GM10266 (cell line): ENCODE measurements around the gene POLR1B.
A peak's percentile ranks its signal among the peaks of the same experiment; 100 is the strongest.
"Not testable (repeated sequence)": the region's sequence is repeated elsewhere in the genome, so short reads cannot be mapped to it uniquely, and the experiment has no call there.

Experiments
- DNase-seq: peaks from one replicate; pipeline ENCODE4 v3.0.0; 2012; ENCODE audit errors: extremely low spot score
- TF ChIP-seq, protein P1 (sequence below): IDR thresholded peaks from 2 replicates; pipeline ENCODE4 v1.5.1; 2012; ENCODE audit warnings: mild to moderate bottlenecking, low read depth; ENCODE audit not compliant: control insufficient read depth, insufficient read depth; ENCODE audit errors: missing control alignments

Gene POLR1B

DNA sequence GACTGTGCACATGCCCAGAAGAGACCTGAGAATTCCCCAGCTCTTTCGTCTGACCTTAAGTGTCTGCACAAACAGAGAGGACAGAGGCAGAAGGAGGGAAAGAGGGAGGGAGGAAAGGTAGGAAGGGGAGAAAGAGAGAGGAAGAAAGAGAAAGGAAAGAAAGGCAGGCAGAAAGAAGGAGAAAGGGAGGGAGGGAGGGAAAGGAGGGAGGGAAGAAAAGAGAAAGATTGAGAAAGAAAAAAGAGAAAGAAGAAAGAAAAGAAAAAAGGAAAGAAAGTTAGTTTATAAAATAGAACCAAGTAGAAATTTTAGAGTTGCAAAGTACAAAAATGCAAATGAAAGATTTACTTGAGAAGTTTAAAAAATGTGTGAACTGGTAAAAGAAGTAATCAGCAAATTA, 7.4 kb upstream of the POLR1B start:
- no peak for DNase-seq
- TF ChIP-seq, protein P1, sequence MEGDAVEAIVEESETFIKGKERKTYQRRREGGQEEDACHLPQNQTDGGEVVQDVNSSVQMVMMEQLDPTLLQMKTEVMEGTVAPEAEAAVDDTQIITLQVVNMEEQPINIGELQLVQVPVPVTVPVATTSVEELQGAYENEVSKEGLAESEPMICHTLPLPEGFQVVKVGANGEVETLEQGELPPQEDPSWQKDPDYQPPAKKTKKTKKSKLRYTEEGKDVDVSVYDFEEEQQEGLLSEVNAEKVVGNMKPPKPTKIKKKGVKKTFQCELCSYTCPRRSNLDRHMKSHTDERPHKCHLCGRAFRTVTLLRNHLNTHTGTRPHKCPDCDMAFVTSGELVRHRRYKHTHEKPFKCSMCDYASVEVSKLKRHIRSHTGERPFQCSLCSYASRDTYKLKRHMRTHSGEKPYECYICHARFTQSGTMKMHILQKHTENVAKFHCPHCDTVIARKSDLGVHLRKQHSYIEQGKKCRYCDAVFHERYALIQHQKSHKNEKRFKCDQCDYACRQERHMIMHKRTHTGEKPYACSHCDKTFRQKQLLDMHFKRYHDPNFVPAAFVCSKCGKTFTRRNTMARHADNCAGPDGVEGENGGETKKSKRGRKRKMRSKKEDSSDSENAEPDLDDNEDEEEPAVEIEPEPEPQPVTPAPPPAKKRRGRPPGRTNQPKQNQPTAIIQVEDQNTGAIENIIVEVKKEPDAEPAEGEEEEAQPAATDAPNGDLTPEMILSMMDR, result no peak

DNA sequence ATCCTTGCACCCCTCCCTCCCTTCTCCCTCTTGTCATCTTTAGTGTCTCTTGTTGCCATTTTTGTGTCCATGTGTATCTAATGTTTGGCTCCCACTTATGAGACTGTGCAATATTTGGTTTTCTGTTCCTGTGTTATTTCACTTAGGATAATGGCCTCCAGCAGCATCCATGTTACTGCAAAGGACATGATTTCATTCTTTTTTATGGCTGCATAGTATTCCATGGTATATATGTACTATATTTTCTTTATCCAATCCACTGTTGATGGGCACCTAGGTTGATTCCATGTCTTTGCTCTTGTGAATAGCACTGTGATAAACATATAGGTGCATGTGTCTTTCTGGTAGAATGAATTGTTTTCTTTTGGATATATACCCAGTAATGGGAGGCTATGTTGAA, 5.6 kb upstream of the POLR1B start:
- not testable (repeated sequence) for DNase-seq

DNA sequence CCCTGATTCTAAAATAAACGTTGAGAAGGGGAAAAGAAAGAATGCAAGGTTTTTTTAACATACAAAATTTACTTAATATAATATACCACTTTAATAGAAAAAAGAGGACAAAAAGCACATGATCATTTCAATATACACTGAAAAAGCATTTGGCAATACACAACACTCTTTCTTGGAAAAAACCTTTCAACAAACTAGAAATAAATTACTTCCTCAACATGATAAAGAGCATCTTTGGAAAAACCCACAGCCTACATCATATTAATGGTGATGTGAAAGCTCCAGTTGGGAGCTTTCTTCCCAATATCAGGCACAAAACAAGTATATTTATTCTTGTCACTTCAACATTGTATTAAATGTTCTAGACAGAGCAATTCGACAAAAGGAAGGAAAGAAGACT, 3.0 kb upstream of the POLR1B start:
- DNase-seq, result no peak
- TF ChIP-seq, protein P1, result no peak

DNA sequence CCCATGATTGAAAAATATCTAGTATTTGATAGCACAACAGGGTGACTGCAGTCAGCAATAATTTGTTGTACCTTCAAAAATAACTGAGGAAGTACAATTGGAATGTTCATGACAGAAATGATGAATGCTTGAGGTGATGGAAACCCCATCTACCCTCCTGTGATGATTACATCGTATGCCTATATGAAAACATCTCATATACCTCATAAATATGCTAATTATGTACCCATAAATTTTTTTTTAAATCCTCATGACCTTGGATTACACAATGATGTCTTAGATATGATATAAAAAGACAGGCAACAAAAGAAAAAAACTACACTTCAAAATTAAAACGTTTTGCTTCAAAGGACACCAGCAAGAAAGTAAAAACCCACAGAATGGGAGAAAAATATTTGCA, 1.4 kb upstream of the POLR1B start:
- TF ChIP-seq, protein P1, result no peak
- DNase-seq, result no peak

DNA sequence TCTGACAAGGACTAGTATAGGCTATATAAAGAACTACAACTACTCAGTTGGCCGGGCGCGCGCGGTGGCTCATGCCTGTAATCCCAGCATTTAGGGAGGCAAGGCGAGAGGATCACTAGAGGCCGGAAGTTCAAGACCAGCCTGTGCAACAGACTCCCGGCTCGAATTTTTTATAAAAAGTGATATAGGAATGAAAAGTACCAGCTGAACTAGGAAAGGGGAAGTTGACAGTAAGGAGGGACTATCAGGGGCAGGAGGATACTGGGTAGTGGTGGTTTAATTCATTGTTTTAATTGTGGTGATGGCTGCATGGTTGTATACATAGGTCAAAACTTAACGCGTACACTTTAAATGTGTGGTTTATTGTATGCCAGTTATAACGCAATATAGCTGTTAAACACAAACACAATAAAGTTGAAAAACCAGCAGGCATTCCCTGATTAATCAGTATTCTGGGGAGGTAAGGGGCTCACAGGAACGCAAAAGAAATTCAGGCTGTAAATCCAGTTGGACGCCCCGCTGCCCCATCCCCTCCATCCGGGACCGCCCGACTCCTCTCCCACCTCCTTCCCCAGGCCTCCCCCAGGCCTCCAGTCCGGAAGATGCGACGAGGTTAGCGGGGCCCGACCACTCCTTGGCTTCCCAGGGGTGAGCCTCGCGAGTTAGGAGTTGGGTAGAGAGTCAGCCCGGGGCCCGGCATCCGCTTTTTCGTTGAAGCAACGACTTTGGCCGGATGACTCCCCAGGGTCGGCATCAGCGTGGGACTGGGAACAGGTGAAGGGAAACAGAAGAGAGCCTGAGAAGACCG, 746 bp upstream of the POLR1B start:
- TF ChIP-seq, protein P1, result no peak
- no peak for DNase-seq

DNA sequence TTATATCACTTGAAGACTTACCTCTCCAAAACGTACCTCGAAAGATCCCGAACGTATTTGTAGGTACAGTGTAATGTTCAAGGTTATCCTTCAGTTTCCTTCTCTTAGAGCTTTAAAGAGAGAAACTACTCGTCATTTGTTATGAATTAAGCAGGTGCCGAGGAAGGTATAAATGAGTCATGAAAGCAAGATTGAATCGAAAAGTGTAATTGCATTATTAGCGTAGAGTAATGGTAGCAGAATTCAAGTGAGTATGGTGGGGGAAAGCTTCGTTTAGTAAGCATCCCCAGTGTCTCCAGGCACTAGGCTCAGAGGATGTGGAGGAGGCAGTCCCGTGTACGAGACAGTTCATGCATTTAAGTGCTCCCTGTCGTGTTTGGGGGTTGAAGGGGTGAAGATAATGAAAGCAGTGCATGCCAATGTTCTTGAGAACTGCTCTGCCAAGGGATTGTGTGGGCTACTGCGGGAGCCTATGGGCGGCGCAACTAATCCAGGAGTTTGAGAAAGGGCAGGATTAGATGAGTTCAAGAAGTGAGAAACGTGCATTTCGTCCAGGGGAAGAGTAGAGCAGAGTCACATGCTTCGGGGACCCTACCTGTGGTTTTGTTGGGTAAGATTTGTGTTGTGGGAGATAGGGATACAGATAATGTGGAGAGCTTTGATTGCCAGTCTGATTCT, 858 bp downstream of the POLR1B start:
- TF ChIP-seq, protein P1, result no peak
- peak; percentile 15 for DNase-seq

DNA sequence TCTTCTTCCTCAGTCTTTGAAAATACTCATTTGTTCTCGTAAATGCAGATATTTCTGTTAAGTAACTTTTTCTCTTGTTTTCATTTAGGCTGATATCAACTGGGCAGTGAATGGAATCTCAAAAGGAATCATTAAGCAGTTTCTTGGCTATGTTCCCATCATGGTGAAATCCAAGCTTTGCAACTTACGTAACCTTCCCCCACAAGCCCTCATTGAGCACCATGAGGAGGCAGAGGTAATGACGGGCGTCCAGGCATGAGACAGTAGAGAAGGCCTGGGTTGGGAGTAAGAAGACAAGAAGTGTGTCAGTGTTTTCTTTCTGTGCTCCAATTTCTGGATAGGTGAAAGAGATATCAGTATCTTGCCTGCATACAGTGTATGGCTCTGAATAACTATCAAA, 5.1 kb downstream of the POLR1B start:
- DNase-seq, result no peak
- TF ChIP-seq, protein P1, result no peak

DNA sequence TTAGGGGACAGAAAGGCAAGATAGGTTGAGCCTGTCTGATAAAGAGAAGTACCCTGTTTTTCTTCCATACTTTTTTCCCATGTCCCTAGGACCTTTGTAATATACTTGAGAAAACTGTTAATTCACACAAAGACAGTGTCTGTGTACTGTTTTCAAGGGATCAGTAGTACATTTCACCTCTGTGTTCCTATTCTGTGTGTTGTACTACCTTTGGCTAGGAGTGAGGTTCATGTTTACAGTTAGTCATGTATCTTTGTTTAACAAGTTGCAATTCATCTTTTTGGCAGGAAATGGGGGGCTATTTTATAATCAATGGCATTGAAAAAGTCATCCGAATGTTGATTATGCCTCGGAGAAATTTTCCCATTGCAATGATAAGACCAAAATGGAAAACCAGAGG, 6.7 kb downstream of the POLR1B start:
- TF ChIP-seq, protein P1, result no peak
- no peak for DNase-seq
